ENCODE results near the gene GGT7.

GRCh38 chr20:34829191-34829590 lies 43.5 kb downstream of the GGT7 start:
- TF ChIP-seq EP300 (IDR thresholded peaks at IDR 0.05; ENCODE audit: low read depth) = no peak
- TF ChIP-seq CTCF (IDR thresholded peaks at IDR 0.05) = no peak
